GM15510 (cell line): ENCODE measurements around the gene GAGE12H.
"Not testable (repeated sequence)": the region's sequence is repeated elsewhere in the genome, so short reads cannot be mapped to it uniquely, and the experiment has no call there.

Source experiments
- POLR2A ChIP-seq: IDR thresholded peaks from 3 replicates; pipeline ENCODE4 v1.6.1; 2011; ENCODE audit warnings: borderline replicate concordance; ENCODE audit not compliant: insufficient read length; ENCODE audit errors: extremely low read depth

The GAGE12H gene

DNA sequence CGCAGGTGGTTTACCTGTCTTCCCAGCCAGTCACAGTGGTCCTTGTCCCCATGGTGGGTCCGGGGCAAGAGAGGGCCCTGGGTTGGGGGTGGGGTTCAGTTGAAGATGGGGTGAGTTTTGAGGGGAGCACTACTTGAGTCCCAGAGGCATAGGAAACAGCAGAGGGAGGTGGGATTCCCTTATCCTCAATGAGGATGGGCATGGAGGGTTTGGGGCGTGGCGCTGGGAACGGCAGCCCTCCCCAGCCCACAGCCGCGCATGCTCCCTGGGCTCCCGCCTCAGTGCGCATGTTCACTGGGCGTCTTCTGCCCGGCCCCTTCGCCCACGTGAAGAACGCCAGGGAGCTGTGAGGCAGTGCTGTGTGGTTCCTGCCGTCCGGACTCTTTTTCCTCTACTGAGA is at the start of gene GAGE12H:
GAGE12H (plus strand) TSS at position 301 of the 400 bp plus-strand sequence. CDS start 1,155 bp downstream, outside the sequence.
- not testable (repeated sequence) for TF ChIP-seq POLR2A

DNA sequence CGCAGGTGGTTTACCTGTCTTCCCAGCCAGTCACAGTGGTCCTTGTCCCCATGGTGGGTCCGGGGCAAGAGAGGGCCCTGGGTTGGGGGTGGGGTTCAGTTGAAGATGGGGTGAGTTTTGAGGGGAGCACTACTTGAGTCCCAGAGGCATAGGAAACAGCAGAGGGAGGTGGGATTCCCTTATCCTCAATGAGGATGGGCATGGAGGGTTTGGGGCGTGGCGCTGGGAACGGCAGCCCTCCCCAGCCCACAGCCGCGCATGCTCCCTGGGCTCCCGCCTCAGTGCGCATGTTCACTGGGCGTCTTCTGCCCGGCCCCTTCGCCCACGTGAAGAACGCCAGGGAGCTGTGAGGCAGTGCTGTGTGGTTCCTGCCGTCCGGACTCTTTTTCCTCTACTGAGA is 47.9 kb upstream of the GAGE12H start, which contains the start of gene GAGE12C:
GAGE12C (plus strand) TSS at position 301 of the 400 bp plus-strand sequence. CDS start 1,155 bp downstream, outside the sequence.
- TF ChIP-seq POLR2A = not testable (repeated sequence)

GRCh38 chrX:49541433-49541832 is 38.3 kb upstream of the GAGE12H start, which contains the start of gene GAGE12D:
GAGE12D (plus strand) TSS chrX:49541733; CDS start chrX:49542888, 1,155 bp downstream.
- not testable (repeated sequence) for TF ChIP-seq POLR2A

GRCh38 chrX:49550989-49551388 is 28.8 kb upstream of the GAGE12H start, which contains the start of gene GAGE12E:
GAGE12E (plus strand) TSS chrX:49551289; CDS start chrX:49552444, 1,155 bp downstream.
- TF ChIP-seq POLR2A = not testable (repeated sequence)

DNA sequence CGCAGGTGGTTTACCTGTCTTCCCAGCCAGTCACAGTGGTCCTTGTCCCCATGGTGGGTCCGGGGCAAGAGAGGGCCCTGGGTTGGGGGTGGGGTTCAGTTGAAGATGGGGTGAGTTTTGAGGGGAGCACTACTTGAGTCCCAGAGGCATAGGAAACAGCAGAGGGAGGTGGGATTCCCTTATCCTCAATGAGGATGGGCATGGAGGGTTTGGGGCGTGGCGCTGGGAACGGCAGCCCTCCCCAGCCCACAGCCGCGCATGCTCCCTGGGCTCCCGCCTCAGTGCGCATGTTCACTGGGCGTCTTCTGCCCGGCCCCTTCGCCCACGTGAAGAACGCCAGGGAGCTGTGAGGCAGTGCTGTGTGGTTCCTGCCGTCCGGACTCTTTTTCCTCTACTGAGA is 19.2 kb upstream of the GAGE12H start, which contains the start of gene GAGE12F:
GAGE12F (plus strand) TSS at position 301 of the 400 bp plus-strand sequence. CDS start 1,155 bp downstream, outside the sequence.
- not testable (repeated sequence) for TF ChIP-seq POLR2A

GRCh38 chrX:49570100-49570499 is 9.6 kb upstream of the GAGE12H start, which contains the start of gene GAGE12G:
GAGE12G (plus strand) TSS chrX:49570400; CDS start chrX:49571555, 1,155 bp downstream.
- TF ChIP-seq POLR2A = not testable (repeated sequence)

DNA sequence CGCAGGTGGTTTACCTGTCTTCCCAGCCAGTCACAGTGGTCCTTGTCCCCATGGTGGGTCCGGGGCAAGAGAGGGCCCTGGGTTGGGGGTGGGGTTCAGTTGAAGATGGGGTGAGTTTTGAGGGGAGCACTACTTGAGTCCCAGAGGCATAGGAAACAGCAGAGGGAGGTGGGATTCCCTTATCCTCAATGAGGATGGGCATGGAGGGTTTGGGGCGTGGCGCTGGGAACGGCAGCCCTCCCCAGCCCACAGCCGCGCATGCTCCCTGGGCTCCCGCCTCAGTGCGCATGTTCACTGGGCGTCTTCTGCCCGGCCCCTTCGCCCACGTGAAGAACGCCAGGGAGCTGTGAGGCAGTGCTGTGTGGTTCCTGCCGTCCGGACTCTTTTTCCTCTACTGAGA is 9.4 kb downstream of the GAGE12H start, which contains the start of gene GAGE2A:
GAGE2A (plus strand) TSS at position 301 of the 400 bp plus-strand sequence. CDS start 1,155 bp downstream, outside the sequence.
- TF ChIP-seq POLR2A = not testable (repeated sequence)

GRCh38 chrX:49598720-49599119 is 19.0 kb downstream of the GAGE12H start, which contains the start of gene GAGE1:
GAGE1 (plus strand) TSS chrX:49599020; CDS start chrX:49600175, 1,155 bp downstream.
- TF ChIP-seq POLR2A = not testable (repeated sequence)

DNA sequence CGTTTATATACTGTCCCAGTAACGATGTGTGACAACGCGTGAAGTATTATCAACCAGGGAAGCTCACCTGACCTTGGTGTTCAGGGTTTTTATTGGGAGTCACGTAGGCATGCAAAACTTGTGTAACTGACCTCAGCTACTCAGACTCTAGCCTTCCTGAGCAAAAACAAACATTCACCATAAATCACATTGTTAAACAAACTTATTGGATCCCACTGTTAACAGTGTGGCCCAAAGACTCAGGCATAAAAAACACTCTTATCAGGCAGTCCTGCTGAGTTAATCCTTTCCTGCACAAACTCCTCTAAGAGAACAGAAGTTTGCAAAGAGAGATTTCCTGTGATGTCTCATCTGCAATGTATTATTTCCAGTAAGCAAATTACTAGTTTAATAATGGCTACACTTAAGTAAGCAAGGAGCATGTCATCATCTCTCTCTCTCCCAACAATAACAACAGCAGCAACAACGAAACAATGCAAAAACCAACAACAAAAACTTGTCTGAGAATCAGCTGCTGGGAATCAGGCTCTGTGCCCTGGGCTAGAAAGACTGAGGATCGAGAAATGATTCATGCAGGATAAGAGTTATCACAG is 31.1 kb downstream of the GAGE12H start:
- no peak for TF ChIP-seq POLR2A

- no peak for TF ChIP-seq POLR2A
Observed at GRCh38 chrX:49618574-49618973, 38.8 kb downstream of the GAGE12H start.

DNA sequence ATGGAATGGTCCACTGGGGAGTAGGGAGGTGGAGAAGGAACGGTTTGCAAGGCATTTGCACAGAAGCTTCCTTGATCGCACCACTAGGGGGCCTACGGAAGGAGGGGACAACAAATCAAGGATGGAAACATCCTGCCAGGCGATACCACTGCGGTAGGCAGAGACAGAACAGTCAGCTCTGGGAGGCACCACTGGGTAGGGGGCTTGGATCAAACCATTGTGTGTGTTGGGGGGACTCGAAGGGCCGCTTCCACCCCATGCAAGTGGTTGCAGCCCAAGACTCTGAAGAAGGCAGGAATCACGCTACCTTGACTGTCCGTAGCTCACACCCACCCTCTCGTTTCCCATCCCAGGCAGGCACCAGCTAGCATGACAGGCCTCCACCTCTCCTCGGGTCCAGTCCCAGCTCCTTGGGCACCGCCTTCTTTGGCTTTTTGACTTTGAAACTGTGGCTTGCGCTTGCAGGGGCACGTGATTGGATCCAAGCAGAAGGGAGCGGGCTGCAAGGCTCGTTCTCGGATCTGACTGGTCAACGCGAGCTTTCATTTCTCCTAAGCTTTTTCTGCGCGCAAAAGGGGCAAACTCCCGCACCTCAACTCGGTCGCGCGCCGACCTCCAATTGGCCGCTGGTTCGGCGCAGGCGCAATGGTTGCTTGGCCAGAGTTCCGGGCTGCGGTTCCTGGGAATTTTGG is 47.5 kb downstream of the GAGE12H start:
- no peak for TF ChIP-seq POLR2A
